Inferior parietal cortex (tissue), 1 donor: ENCODE results near the gene PSMC4.

Source experiments
- DNase-seq: peaks from one replicate; pipeline ENCODE4 v3.0.0-alpha.2; 2016; ENCODE audit errors: extremely low spot score

PSMC4 gene

DNA sequence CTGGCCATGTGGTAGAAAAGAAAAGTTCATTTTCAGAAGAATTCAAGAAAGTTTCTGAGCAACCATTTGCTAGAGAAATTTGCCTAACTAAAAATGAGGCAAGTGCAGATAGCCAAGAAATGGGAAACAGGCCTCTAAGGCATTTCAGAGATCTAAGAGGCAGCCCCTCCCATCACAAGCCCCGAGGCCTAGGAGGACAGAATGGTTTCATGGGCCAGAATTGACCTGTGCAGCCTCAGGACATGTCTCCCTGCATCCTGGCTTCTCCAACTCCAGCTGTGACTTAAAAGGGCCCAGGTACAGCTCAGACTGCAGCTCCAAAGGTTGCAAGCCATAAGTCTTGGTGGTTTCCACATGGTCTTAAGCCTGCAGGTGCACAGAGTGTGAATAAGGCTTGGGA, 22.6 kb downstream of the PSMC4 start:
- no peak for DNase-seq

- DNase-seq, result no peak
Measured at GRCh38 chr19:39994361-39994760, 23.4 kb downstream of the PSMC4 start.

DNA sequence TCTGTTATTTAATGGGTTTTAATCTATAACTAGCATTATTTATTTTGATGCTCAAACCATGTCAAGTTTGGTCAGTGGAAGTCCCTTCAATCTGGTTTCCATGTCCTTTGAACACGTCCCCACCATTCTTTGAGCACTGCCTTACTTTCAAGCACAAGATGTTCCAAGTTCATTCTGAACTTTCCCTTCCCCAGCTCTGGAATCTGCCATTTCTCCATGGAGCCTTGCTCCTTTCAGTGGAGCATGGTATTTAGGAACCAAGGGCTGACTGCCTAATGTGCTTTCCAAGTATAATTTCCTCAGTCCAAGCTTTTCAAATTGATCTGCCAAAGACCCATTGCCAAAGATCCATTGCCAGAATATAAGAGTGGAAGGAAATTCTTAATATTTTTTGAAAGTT, 24.8 kb downstream of the PSMC4 start:
- no peak for DNase-seq

DNA sequence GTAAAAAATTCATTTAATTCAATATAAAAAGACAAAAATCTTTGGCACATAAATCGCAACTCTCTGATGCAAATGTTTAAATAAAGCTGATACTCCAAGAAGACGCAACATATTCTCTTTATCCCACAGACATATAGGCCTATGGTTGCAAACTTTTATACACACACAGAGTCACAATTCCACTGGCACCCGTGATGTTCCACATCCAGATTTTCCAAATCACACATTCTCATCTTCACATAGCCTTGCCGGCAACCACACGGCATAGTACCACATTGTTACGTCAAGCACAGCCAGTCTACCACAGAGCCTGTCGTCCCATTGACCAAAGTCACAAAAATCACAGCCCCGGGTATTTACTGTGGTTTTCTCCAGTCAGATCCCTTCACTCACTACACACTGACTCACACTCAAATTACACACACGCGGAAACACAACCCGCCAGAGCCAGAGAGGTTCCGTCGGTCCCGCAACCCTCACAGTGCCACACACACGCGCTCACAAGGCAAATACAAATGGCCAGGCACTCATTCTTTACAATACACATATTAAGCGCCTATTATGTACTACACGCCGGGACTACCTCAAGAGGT, 25.3 kb downstream of the PSMC4 start:
- peak; percentile 39 for DNase-seq

GRCh38 chr19:39996811-39997637, 26.1 kb downstream of the PSMC4 start, which contains the start of gene ZNF546:
ZNF546 (plus strand) TSS chr19:39997060; CDS start chr19:39998327, 1,267 bp downstream.
- peak; percentile 96 for DNase-seq

DNA sequence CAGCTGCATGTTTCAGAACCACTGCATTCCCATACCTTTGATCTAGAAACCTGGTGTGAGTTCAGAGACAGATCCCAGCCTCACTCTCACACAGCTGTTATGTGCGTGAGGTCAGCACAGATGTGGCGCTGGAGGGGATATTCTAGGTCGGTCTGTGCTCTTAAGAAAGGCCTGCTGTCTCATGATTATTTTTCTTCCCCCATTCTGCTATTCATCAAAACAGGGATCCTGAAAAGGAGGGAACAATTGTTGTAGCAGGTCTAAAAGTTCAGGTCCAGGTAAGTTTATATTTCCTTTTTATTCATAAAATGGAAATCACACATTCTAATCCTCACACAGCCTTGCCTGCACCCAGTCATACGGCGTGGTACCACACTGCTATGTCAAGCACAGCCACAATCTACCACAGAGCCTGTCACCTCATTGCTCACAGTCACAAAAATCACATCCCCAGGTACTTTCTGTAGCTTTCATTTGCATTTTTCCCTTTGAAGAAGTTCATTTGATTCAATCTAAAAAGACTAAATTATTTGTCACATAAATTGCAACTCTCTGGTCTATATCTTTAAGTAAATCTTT, 26.8 kb downstream of the PSMC4 start:
- DNase-seq, result no peak

- DNase-seq, result no peak
Measured at GRCh38 chr19:39998501-39998900, 27.5 kb downstream of the PSMC4 start.

DNA sequence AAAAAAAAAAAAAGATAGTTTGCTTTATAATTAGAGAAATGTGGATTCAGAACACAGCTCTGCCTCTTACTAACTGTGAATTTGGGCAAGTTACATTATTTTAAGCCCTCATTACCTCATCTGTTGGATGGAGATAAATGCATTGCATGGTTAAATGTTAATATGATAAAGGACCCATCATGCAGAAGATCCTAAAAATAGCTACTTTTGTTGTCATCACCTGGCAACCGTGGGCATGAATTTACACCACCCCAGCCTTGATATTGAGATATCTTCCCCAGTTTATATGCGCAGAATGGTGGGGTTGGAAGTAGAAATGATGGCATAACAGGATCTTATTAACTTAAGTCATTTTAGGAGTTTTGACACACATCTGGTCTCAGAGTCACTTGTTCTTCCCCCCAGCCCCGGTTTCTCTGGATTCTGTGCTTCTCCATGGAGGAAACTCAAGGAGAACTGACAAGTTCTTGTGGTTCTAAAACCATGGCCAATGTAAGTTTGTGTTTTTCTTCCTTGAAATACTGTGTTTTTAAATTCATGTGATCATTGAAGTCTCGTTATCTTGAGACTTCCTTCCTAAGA, 34.8 kb downstream of the PSMC4 start:
- DNase-seq, result no peak

DNA sequence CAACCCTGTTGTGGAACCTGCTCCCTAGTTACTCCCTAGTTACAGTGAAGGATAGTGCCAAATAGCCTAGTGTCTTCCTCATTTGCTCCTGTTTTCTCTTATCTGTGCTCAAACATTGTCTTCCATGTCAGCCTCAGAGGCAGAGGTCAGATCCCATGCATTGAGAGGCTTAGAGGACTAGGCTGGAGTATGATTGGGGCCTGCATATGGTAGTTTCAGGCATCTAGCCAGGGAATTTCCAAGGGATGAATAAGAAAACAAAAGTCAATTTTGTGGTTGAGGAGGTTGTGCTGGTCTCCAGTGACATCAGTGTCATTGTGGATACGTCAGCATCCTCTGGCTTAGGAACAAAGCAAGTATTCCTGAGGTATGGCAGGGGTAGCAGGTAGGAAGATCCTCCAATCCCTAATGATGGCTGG, 35.3 kb downstream of the PSMC4 start:
- DNase-seq, result no peak

- no peak for DNase-seq
Measured at GRCh38 chr19:40009674-40010073, 38.7 kb downstream of the PSMC4 start.

- DNase-seq, result no peak
Measured at GRCh38 chr19:40013991-40014390, 43.0 kb downstream of the PSMC4 start.

DNA sequence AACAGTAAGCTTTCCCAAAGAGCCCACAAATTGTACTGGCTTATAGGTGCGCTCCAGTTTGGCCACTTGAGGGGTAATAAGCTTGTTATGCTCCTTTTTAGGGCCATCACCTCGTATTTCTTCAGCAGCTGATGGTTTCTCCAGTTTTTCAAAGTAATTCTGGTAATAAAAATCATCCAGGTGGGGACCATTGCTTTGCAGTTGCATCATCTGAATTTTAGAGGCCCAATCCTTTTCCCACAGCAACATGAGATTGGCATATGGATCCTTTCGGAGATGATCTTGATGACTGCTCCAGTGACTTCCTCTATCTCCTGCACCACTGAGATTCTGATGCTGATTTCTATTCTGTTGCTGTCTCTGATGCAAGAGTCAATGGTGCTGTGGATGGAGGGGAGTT, 53.0 kb downstream of the PSMC4 start:
- no peak for DNase-seq

GRCh38 chr19:40025938-40026596, 55.1 kb downstream of the PSMC4 start:
- no peak for DNase-seq

GRCh38 chr19:40026597-40026970, 55.6 kb downstream of the PSMC4 start:
- DNase-seq, result no peak
